Stimulated activated CD4-positive, alpha-beta T cell treated with anti-CD3 and anti-CD28 coated beads, Interleukin-4, amount 100 ng/mL, for 48 hours (primary cell): ENCODE results near the gene RTP2.
A peak's percentile ranks its signal among the peaks of the same experiment; 100 is the strongest.

Experiments used
- DNase-seq, 2 donors: peaks; one replicate each; pipeline ENCODE4 v3.0.0-alpha.2; 2020; ENCODE audit warnings: low read depth in 2 of 2

The RTP2 gene

DNA sequence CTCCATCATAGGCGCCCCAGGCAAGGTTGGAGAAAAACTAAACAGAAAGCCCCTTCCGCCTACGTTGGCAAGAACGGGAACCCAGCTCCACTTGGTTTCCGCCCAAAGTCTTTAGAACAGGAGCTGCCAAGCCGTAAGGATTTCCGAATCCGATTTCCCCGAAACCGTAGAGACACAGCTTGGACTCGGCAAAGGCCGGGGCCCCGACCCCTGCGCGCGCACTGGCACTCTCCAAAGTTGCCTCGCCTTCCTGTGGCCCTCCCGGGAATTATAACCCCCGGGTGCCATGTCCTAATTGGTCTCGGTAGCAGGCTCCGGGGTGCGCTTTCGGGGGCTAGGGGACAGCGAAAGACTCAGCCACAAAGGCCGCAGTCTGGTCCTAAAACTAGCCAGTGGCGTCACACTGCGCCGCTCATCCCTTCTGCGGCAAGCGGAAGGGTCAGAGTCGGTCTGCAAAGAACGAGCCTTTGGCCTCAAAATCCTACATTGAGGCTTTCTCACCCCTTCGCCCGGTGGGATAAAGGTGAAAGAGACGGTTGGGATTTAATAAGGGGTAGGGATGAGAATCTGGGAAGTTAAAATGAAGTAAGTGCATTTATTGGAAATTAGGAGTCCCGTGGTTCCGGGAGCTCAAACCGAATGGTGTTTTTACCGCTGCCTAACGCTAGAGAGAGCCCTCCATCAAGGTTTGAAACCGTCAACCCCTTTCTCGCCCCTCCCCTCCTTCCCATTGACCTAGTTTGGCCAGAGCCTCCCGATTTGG is 36.2 kb upstream of the RTP2 start:
- peak in 1 of 2 donors; percentile 56 for DNase-seq

DNA sequence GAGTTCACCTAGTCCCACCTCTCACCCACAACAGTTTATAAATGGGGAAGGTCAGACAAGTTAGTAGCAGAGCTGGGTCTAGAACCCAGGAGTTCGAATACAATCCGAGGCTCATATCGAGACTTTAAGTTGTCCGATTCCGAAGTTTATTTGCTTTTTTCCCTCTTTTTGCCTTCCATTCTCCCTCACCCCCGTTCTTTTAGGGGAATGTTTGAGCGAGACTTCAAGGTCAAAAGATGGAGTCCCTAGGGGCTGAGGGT is 35.6 kb upstream of the RTP2 start:
- no peak for DNase-seq

DNA sequence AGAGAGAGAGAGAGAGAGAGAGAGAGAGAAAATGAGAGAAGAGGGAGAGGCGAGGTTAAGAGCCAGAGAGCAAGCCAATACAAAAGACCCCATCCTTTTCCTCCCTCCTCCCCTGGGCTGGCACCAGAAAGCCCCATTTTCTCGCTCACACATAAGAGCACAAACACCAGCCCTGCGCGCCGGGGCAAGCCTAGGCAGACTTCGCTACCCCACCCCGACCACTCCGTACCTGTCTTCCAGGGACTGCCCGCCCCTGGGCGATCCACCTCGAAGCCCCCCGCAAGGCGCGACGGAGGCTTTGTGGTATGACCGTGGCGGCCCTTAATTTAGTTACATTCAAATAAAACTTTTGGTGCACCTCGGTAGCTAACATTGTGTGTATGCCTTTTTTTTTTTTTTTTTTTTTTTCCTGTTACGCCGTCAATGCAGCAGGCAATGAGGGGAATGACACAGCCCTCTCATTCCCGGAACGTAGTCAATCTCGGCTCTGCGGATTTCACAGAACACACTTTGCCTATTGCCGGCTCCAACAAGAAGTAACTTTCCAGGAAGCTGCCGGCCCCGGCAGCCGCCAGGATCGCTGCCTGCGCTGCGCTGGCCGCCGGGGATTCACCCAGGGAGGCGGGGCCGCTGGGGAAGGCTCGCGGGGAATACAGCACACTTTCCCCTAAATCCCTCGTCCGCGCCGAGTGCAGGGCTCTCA is 35.2 kb upstream of the RTP2 start:
- DNase-seq, result peak in 1 of 2 donors; percentile 27

DNA sequence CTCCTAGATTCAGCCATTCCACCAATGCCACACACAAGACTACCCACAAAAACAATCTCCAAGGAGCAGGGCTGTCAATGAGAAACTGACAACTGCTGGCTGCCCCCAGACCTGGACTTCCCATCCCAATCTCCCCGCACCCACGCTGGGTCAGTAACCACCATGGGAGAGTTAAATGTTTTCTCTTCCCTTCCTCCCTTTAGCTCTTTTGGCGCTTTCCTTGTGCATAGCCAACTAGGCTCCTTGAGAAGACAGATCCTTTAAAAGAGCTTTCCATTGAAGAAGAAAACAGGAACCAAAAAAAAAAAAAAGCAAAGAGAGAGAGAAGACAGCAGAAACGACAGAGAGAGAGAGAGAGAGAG is 34.6 kb upstream of the RTP2 start:
- no peak for DNase-seq

DNA sequence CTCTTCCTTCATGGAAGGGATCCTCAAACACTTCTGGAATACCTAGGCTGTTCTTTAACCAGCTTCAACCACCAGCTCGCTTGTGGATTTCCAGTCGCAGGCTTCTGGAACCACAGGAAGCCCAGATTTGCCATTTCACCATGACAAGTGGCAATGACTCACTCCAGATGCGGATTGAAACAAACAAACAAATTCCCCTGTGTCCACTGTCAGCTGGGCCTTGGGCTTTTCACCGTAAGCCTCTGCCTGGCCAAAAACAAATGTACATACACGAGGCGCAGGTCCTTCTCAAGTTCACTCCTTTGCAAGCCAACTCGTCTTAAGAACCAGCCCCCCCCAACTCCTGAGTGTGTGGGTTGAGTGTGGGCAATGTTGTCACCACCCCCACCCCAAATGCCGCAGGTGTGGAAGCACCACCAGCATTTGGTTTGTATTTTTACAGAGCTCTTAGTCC is 34.1 kb upstream of the RTP2 start:
- DNase-seq, result no peak

DNA sequence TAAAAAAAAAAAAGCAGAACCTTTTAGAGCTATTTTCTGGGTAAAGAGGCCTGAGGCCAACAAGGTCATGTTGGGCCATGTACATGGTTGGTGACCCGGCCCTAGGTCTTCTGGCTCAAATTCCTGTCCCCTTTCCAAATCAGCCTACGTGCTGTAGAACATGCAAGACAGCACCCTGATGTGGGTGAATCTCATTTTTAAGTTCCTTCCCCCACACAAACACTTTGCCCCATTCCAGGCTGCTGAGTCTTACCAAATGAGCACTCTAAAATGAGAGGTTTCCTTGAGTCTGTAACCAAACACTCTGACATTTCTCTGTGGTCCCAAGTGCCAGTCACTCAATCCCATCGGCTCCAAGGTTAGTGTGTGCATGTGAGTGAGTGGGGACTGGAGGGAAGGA is 33.5 kb upstream of the RTP2 start:
- no peak for DNase-seq

DNA sequence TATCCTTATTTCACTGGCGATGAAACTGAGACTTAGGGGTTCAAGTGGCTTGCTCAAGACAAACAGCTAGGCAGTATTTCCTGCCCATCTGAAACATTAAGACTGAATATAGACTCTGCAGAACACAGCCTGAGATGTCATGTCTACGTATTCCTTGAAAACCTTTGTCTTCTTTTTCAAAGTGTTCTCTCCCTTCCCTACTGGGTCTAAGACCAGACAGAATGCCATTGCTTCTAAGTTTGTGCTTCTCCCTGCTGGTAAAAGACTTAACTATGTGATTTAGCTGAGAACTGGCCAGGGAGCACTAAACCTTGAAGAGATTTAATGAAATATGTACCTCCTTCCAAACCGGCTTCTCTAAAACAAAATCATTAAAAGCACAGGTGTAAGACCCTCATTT is 33.0 kb upstream of the RTP2 start:
- DNase-seq, result no peak

DNA sequence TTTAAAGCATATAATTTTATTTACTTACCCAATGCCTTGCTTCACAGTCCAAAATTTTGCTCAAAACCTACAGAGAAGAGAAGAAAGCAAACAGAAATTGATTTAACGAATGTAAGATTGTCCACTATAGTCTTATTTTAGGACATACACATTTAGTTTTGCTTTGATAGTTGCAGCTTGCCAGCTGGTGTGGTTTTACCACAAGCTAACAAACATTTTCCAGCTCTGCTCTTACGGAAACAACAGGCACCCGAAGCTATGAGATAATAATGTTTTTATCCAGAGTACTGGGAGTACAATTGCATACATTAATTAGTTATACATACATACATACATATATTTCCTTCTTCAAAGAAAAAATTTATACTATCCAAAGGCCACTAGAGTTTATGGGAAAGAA is 32.5 kb upstream of the RTP2 start:
- no peak for DNase-seq

DNA sequence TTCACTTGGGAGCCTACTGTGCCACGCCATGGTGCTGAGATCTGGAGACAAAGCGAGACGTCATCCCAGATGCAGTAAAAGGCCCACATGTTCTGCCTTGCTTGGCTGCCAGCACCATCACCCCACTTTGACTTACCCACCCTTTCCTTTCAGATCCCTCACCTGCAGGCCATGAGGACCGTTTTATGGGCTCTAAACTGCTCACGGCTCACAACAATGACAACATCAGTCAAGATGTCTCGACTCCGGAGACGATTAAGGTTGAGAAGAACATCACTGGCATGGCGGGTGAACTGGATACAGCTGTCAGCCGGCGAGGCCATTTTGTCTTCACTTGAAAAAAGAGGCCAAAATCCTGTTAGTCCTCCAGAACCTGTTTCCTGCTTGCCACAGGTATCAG is 31.0 kb upstream of the RTP2 start:
- DNase-seq, result no peak

DNA sequence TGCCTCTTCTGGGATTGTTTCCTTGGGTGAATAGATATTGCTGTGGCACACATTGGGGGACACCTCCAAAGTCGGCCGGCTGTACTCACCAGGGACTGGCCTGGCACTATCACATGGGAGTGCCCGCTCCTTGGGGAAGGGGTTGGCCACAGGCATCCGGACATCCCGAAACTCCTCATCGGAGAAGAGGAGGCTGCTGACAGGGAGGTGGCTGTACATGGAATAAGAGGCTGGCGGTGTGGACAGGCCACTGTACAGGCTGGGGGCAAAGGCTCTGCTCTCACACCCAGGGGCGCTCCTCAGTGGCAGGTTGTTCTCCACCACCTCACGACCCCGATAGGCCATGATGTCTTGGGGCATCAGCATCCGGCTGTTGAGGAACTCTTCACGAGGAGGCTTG is 27.2 kb upstream of the RTP2 start:
- DNase-seq, result no peak

DNA sequence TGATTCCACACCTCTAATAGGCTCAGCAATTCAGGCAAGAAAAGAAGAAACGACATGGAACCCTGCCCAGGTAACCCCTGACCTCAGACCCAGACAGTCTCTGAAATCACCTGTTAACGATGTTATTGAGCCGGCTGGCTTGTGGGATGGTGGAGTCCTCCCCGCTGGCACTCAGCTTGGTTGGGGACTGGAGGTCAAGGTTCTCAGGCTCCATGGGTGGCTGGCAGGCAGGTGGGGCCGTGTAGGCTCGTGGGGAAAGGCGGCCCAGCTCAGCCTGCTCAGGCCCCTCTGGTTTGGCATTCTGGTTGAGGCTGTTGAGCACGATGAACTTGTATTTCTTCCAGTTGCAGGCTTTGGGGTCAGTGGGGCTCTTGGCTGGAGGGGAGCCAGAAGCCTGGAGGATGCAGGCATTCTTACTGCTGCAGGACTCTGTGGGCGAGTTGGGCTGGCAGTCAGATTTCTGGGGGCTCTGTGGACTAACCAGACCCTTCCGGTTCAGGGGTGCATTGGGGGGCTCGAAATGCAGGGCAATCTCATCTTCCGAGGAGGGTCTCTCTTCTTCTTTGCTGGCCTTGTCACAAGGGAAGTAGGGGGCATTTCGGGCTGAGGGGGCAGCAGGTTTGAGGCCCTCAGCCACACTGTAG is 26.7 kb upstream of the RTP2 start:
- no peak for DNase-seq

DNA sequence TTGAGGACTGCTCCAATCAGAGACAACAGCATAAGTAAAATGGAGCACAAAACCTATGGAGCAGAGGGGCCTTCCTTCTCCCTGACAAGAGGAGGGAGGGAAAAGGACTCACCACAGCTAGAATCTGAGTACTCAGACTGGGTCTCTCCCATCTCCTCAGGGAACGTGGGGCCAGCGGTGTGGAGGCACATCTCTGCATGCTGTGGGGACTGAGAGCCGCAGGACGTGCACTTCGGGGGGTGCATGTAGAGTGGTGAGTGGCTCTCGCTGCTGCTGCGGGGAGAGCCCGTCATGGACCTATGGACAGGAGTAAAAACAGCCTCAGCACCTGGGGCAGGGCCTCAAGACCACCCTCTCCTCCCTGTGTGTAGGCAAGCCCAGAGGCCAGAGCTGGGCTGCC is 25.9 kb upstream of the RTP2 start:
- no peak for DNase-seq

DNA sequence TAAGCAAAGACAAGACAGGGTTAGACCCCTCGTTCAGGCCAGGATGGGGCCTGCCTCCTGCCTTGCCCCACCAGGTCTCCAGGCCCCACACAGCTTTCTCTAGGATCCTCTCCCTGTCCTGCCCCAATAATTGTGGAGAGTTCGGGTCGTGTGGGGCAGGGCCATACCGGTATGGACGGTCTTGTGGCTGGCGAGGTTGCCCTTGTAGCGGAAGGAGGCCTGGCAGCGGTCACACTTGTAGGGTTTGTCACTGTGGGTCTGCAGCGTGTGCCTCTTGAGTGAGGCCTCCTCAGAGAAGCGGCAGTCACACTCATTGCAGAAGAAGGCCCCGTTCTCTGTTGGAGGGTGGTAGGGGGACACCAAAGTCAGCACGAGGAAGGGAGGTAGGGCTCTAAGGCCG is 24.2 kb upstream of the RTP2 start:
- no peak for DNase-seq

DNA sequence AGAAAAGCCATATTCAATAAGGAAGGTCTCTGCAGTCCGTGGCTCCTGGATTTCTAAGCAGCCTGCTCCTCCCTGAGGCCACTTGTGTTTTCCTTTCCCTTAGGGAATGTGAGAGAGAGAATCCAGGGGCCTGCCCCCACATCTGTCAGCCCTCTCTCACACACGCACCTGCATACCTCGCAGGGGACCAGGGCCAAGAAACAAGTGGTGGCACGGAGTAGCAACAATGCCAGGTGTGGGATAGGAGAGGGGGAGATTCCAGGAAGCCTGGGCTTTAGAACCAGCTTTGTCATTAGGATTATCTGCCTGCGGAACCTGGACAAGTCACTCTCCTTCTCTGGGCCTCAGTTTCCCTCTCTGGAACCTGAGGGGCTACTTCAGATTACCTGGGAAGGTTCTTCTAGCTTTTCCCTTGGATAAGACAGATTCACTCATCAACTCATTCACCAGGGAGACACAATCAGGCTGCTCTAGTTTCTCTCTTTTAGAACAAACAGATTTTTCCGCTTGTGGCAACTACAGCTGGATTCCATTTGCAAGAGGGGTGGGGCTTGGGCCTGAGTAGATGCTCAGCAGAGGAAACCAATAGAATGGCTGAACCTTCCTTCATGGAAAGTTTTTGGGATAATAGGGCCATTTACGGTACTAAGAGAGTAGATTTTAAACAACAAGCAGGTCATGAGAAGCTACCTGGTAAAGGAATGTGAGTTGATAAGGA is 23.5 kb upstream of the RTP2 start:
- no peak for DNase-seq

DNA sequence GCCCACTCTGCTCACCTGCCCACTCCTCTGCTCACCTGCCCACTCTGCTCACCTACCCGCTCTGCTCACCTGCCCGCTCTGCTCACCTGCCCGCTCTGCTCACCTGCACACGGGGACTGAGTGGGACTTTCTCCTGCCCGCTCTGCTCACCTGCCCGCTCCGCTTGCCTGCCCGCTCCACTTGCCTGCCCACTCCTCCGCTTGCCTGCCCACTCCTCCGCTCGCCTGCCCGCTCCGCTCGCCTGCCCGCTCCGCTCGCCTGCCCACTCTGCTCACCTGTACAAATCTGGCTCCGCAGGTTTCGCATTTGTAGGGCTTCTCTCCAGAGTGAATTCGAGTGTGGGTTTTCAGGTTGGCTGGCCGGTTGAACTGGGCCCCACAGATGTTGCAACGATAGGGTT is 22.9 kb upstream of the RTP2 start:
- no peak for DNase-seq

DNA sequence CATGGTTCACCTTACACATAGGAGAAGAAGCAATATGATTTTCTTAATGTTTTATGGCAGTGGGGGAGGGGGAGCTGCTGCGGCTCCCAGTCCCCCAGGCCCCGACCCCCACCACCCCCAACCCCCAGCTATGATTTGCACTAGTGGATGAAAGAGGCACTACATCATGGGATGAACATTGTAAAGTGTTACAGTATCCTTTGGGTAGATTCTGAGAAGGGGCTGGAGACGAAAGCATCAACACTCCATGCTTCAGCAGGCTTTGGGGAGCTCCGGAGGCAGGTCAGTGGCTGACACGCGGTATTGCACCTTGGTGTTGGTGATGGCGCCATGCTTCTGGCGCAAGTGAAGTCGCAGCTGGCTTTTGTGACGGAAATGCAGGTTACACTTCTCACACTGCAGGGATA is 19.9 kb upstream of the RTP2 start:
- no peak for DNase-seq

DNA sequence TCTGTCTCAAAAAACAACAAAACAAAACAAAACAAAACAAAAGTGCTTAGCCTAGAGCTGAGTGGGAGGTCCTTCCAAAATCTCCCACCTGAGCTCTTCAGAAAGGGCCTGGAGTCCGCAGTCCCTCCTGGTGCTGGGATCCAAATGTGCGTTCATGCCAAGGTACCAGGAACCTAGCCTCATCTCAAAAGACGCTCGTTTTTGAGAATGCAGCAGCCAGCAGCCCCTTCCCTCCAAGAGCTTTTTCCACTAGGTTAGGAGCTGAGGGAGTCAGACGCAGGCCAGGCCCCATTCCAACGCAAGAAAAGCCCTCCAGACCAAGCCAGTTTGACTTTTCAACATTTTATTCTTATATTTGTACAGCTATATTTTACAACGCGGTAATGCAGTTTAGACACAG is 18.7 kb upstream of the RTP2 start:
- DNase-seq, result no peak

DNA sequence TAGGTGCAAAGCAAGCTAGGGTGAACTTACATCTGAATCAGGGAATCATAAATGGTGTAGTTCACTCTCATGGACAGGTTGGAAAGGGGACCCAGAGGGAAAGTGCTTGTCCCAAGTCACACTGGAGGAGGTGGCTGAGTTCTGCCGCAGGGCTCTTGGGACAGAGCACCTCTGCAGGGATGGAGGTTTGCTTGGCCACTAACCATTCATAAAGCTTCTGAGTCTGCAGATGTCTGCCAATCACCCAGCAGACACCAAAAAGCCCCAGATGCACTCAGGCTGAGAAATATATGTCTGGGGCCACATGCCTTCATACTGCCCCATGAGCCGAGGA is 17.9 kb upstream of the RTP2 start:
- no peak for DNase-seq

DNA sequence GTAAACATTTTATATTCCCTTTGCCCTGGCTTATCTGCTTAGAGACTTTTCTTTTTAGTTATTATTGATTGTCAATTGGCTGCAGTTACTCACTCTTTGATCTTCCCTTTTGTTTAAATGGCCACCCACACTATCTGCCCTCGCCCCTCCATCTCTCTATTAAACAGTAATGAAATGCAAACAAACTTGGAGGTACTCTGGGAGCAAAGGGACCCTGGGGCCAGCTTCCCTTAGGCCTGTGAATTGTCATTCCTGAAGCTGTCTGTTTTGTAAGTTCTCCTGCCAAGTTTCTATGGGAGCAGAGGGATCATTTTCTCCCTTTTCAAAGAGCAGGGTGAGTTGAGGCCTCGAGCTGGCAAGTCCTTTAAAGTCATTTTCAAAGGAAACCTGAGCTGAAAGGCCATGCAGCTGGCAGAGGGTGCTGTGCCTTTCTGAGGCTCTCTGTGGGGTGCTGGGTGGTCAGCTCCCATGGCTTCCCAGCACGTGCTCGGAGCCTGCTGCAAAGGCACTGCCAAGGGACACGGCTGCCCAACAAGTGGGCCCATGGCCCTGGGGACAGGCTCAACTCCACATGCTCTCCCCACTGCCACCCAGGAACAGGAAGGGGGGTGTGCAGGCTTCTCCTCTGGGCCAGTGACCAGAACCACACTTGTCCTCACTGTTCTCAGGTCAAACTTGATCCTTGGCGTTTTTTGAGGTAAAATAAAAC is 17.4 kb upstream of the RTP2 start:
- no peak for DNase-seq

DNA sequence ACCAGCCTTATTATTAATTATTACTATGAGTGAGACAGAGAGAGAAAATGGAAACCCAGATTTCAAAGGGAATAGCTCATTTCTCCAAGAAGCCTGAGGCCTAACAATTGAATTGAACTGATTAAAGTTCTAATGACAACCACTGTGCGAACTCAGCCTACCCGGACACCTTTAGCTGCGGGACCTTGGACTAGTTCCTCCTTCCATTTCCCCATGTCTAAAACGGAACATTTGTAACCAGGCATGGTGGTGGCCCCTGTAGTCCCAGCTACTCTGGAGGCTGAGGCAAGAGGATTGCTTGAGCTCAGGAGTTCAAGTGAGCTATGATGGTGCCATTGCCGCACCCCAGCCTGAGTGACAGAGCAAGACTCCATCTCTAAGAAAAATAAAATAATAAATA is 16.4 kb upstream of the RTP2 start:
- DNase-seq, result no peak

DNA sequence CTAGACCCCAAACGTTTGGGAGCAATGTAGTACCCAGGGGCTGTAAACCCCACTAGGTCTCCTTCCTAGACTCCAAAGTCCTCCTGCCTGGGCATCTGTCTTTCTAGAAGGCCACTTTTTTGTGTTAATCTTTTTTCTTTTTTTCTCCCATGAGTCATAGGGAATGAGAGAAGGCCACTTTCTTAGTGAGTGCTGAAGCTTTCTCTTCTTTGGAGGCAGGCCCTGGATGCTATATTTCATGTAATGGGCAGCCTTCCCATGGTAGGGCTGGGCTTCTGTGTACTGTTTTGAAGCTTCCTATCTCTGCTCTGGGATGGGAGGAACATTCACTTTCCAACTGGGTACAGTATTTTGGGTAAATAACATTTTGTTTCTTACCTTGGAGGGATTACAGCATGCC is 15.2 kb upstream of the RTP2 start:
- no peak for DNase-seq

DNA sequence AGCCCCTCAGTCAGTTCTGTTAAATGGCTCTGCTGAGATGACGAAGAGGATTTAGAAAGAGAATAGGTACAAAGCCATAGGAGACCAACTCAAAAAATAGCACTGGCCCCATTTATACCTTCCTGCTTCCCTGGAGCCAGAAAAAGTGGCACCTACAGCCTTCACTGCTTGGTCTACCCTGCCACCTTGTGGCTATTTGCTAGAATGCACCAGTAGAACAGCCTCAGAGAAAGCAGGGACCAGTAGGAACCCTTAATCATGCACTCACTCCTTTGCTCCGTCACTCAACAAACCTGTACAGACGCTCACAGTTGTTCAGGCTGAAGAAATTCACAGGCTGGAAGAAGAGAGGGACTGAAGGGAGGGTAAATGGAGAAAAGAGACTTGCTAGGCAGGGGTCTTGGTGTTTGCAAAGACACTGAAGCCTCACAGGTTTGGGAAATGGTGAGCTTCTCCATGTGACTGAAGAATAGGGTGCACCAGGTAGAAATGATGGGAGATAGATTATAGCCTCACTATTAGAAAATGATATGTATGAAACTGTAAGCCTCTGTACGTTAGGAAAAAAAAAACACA is 12.1 kb upstream of the RTP2 start:
- DNase-seq, result peak; percentile 51 to 62
